Hepatocyte (in vitro differentiated cells): Measurements from ENCODE around the gene FOXE1.

ENCODE experiments used
- EZH2phosphoT487 ChIP-seq: fragments of 200-600 bp; sonication (generic); IDR thresholded peaks from one replicate; pipeline ENCODE4 v1.6.1; 2018; ENCODE audit warnings: antibody characterized with exemption, mild to moderate bottlenecking, low read depth, moderate library complexity; ENCODE audit not compliant: unreplicated experiment, severe bottlenecking
- TF ChIP-seq, protein P1 (sequence below): fragments of 200-600 bp; sonication (generic); IDR thresholded peaks from 2 replicates; pipeline ENCODE4 v1.5.1; 2016; ENCODE audit warnings: antibody characterized with exemption, mild to moderate bottlenecking; ENCODE audit not compliant: poor library complexity

DNA sequence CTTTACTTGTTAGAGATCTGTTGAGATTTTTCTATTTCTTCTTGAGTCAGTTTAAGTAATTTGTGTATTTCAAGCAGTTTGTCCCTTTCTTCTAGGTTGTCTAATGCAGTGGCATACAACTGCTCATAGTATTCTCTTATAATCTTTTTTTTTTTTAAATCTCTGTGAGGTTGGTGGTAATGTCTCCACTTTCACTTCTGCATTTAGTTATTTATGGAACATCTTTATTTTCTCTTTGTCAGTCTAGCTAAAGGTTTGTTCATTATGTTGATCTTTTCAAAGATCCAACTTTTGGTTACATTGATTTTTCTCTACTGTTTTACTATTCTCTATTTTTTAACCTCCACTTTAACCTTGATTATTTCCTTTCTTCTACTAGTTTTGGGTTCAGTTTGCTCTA is 13.8 kb downstream of the FOXE1 start:
- TF ChIP-seq, protein P1, sequence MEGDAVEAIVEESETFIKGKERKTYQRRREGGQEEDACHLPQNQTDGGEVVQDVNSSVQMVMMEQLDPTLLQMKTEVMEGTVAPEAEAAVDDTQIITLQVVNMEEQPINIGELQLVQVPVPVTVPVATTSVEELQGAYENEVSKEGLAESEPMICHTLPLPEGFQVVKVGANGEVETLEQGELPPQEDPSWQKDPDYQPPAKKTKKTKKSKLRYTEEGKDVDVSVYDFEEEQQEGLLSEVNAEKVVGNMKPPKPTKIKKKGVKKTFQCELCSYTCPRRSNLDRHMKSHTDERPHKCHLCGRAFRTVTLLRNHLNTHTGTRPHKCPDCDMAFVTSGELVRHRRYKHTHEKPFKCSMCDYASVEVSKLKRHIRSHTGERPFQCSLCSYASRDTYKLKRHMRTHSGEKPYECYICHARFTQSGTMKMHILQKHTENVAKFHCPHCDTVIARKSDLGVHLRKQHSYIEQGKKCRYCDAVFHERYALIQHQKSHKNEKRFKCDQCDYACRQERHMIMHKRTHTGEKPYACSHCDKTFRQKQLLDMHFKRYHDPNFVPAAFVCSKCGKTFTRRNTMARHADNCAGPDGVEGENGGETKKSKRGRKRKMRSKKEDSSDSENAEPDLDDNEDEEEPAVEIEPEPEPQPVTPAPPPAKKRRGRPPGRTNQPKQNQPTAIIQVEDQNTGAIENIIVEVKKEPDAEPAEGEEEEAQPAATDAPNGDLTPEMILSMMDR = no peak
- TF ChIP-seq EZH2phosphoT487 = no peak
